CD4-positive, alpha-beta memory T cell (primary cell): Measurements from ENCODE around the gene NRXN3. TPM values are rescaled to one million over a fixed set of nuclear protein-coding genes. Genes with fewer than 3 reads are reported as not detected.

Experiments used
- CTCF ChIA-PET: fragments of 350-600 bp; sonication (Branson Sonifier 250); formaldehyde crosslinking; loops from one replicate; lab custom pipeline; 2021; ENCODE audit warnings: inconsistent platforms; ENCODE audit not compliant: partially characterized antibody; lab: Charles Lee
- POLR2A ChIA-PET: fragments of 350-600 bp; sonication (Branson Sonifier 250); formaldehyde crosslinking; loops from one replicate; lab custom pipeline; 2021; ENCODE audit not compliant: partially characterized antibody; lab: Charles Lee
- DNase-seq, 5 donors: peaks; one replicate each; pipeline versions ENCODE4 v3.0.0 to v3.0.0-alpha.2; 2020 to 2022; ENCODE audit warnings: mixed read lengths in 1 of 5
- H3K27ac ChIP-seq: one replicate; pipeline ENCODE4 v1.7.0; 2013; ENCODE audit warnings: low read depth, low read length
- H3K27me3 ChIP-seq: 2 replicates; pipeline ENCODE4 v1.7.0; 2013; ENCODE audit warnings: mild to moderate bottlenecking, low read length, moderate library complexity; ENCODE audit not compliant: insufficient read depth
- H3K36me3 ChIP-seq: 2 replicates; pipeline ENCODE4 v1.7.0; 2013; ENCODE audit warnings: mild to moderate bottlenecking, low read length, moderate library complexity; ENCODE audit not compliant: insufficient read depth
- H3K4me1 ChIP-seq: 2 replicates; pipeline ENCODE4 v1.7.0; 2013; ENCODE audit warnings: mild to moderate bottlenecking, low read length, moderate library complexity; ENCODE audit not compliant: insufficient read depth
- H3K4me3 ChIP-seq, 2 donors: one replicate each; pipeline ENCODE4 v1.7.0; 2013; ENCODE audit warnings: low read length in 2 of 2, mild to moderate bottlenecking in 1 of 2
- H3K9me3 ChIP-seq, 2 donors: one replicate each; pipeline ENCODE4 v1.7.0; 2013; ENCODE audit warnings: low read length in 2 of 2, control low read depth in 1 of 2; ENCODE audit not compliant: control insufficient read depth in 1 of 2
- H3K27ac Mint-ChIP-seq, 7 donors: one replicate each; pipeline ENCODE4 v1.8.0; 2020 to 2021; ENCODE audit warnings: mixed read lengths in 7 of 7, mild to moderate bottlenecking in 6 of 7, inconsistent platforms in 3 of 7, moderate library complexity in 3 of 7
- H3K27me3 Mint-ChIP-seq, 2 donors: one replicate each; pipeline ENCODE4 v1.8.0; 2020 to 2021; ENCODE audit warnings: mixed read lengths in 2 of 2
- H3K36me3 Mint-ChIP-seq, 2 donors: one replicate each; pipeline ENCODE4 v1.8.0; 2020 to 2021; ENCODE audit warnings: mixed read lengths in 2 of 2, inconsistent platforms in 1 of 2, mild to moderate bottlenecking in 1 of 2
- H3K4me1 Mint-ChIP-seq, 4 donors: one replicate each; pipeline ENCODE4 v1.8.0; 2020 to 2021; ENCODE audit warnings: mixed read lengths in 4 of 4, mild to moderate bottlenecking in 1 of 4
- H3K4me3 Mint-ChIP-seq, 8 donors: one replicate each; pipeline ENCODE4 v1.8.0; 2020 to 2021; ENCODE audit warnings: mixed read lengths in 8 of 8, mild to moderate bottlenecking in 7 of 8, moderate library complexity in 6 of 8, inconsistent platforms in 3 of 8
- H3K9me3 Mint-ChIP-seq, 8 donors: one replicate each; pipeline ENCODE4 v1.8.0; 2020 to 2021; ENCODE audit warnings: mixed read lengths in 8 of 8, mild to moderate bottlenecking in 5 of 8, inconsistent platforms in 3 of 8, moderate library complexity in 1 of 8
- intact Hi-C: fragments of 100-400 bp; cut with micrococcal nuclease; formaldehyde crosslinking; loops from one replicate; pipeline ENCODE4 v1.15.1; 2023
- polyA plus RNA-seq, 2 donors: library from polyadenylated mRNA; unstranded; fragments of 300-500 nt; fragmentation: Illumina TruSeq; gene quantifications; one replicate each; pipeline ENCODE4 v1.2.3, GENCODE V29; 2021
- total RNA-seq, 2 experiments: library from RNA; stranded (reverse); gene quantifications; one replicate each; pipeline ENCODE4 v1.2.3, GENCODE V29; 2021

Gene NRXN3
- total and polyA plus RNA-seq, 4 experiments from 2014 or later: not detected

- H3K9me3 Mint-ChIP-seq: peaks cover 0 to 10% (median 3%) of the 10 kb centered on the region in 8 donors
- H3K27ac Mint-ChIP-seq: no peak overlapping the region
- no peak for DNase-seq
- POLR2A ChIA-PET: no interaction called here
- Histone ChIP-seq H3K36me3 (no peaks in the 10 kb centered on the region), H3K4me3 (no peak overlapping the region), H3K27me3 (no peaks in the 10 kb centered on the region), H3K27ac (no peak overlapping the region), H3K4me1 (no peaks in the 10 kb centered on the region), H3K9me3 (no peaks in the 10 kb centered on the region)
- H3K27me3 Mint-ChIP-seq: no peaks in the 10 kb centered on the region
- no peak overlapping the region for H3K4me3 Mint-ChIP-seq
- H3K4me1 Mint-ChIP-seq: no peaks in the 10 kb centered on the region
- intact Hi-C loops: no loop called here
- CTCF ChIA-PET: no interaction called here
- no peaks in the 10 kb centered on the region for H3K36me3 Mint-ChIP-seq
Observed at GRCh38 chr14:79783041-79783440, 1612.9 kb downstream of the NRXN3 start.

DNA sequence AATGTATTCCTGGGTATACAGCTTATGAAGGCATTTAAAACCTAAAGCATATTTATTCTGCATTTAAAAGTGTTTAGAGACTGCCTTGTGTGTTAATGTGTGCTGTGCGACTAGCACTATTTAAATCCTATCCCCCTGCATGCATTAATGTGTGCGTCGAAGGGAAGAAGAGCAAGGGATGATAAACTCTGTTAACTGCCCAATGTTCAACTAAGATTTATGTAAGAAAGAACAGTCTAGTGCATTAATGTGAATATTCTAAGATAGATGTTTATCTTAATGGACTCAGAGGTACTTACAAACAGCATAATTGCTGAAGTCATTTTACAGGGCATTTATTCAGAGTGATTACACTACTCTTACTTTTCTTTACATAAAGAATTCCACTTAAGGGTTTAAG is 1616.3 kb downstream of the NRXN3 start:
- H3K4me3 ChIP-seq: no peak overlapping the region
- Mint-ChIP-seq H3K4me1 (no peaks in the 10 kb centered on the region), H3K4me3 (no peak overlapping the region), H3K9me3 (peaks cover 4 to 13% (median 6%) of the 10 kb centered on the region in 8 donors), H3K36me3 (no peaks in the 10 kb centered on the region), H3K27me3 (no peaks in the 10 kb centered on the region), H3K27ac (no peak overlapping the region)
- ChIA-PET CTCF (no interaction called here), POLR2A (no interaction called here)
- no peak overlapping the region for H3K27ac ChIP-seq
- H3K27me3 ChIP-seq: no peaks in the 10 kb centered on the region
- no peaks in the 10 kb centered on the region for H3K9me3 ChIP-seq
- no peak for DNase-seq
- no peaks in the 10 kb centered on the region for H3K4me1 ChIP-seq
- intact Hi-C loops: no loop called here
- no peaks in the 10 kb centered on the region for H3K36me3 ChIP-seq

GRCh38 chr14:79788346-79788745 is 1618.2 kb downstream of the NRXN3 start:
- H3K27ac Mint-ChIP-seq: no peak overlapping the region

DNA sequence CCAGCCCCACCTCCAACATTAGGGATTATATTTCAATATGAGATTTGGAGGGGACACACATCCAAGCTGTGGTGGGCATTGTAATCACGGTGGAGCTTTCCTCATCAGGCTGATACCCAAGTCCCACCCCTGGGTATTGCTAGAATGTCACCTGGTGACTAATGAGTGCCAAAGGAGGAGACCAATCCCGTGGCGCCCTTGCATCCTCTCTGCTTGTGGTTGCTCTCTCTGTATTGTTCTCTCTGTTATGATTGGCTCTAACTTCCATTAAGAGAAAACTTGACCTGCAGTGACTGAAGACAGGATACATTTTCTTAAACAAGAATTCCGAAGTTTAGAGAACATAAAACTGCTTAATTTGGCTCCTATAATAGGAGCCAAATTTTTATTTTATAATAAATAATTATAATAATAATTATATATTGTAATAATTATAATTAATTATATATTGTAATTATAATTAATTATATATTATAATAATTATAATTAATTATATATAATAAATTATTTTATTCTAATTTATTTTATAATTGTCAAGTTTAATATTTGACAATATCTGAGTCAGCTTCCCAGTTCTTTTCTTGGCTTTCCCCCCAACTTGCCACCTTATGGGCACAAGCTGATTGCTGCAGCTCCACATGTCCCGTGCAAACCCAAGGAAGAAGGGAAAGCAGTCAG is 1621.0 kb downstream of the NRXN3 start:
- Mint-ChIP-seq H3K27me3 (no peaks in the 10 kb centered on the region), H3K36me3 (no peaks in the 10 kb centered on the region), H3K9me3 (peaks cover 4 to 13% (median 7%) of the 10 kb centered on the region in 8 donors), H3K4me3 (no peak overlapping the region), H3K4me1 (no peaks in the 10 kb centered on the region), H3K27ac (no peak overlapping the region)
- no peaks in the 10 kb centered on the region for H3K9me3 ChIP-seq
- POLR2A ChIA-PET: no interaction called here
- H3K4me1 ChIP-seq: no peaks in the 10 kb centered on the region
- no peaks in the 10 kb centered on the region for H3K36me3 ChIP-seq
- CTCF ChIA-PET: no interaction called here
- H3K27ac ChIP-seq: no peak overlapping the region
- no peak for DNase-seq
- intact Hi-C loops: no loop called here
- no peaks in the 10 kb centered on the region for H3K27me3 ChIP-seq
- H3K4me3 ChIP-seq: no peak overlapping the region

More at GRCh38 chr14:79788346-79788745, 1618.2 kb downstream of the NRXN3 start:
- H3K27me3 ChIP-seq: no peaks in the 10 kb centered on the region
- no peaks in the 10 kb centered on the region for H3K9me3 ChIP-seq
- H3K4me3 ChIP-seq: no peak overlapping the region
- H3K4me1 Mint-ChIP-seq: no peaks in the 10 kb centered on the region
- H3K4me3 Mint-ChIP-seq: no peak overlapping the region
- no peaks in the 10 kb centered on the region for H3K4me1 ChIP-seq
- H3K9me3 Mint-ChIP-seq: peaks cover 4 to 13% (median 7%) of the 10 kb centered on the region in 8 donors
- H3K36me3 Mint-ChIP-seq: no peaks in the 10 kb centered on the region
- CTCF ChIA-PET: no interaction called here
- no peaks in the 10 kb centered on the region for H3K27me3 Mint-ChIP-seq
- no peak overlapping the region for H3K27ac ChIP-seq
- DNase-seq: no peak
- intact Hi-C loops: no loop called here
- POLR2A ChIA-PET: no interaction called here
- H3K36me3 ChIP-seq: no peaks in the 10 kb centered on the region

GRCh38 chr14:79802093-79802492 is 1631.9 kb downstream of the NRXN3 start:
- Histone ChIP-seq H3K9me3 (no peaks in the 10 kb centered on the region), H3K27ac (no peak overlapping the region), H3K4me1 (no peaks in the 10 kb centered on the region), H3K27me3 (no peaks in the 10 kb centered on the region), H3K36me3 (no peaks in the 10 kb centered on the region), H3K4me3 (no peak overlapping the region)
- CTCF ChIA-PET: no interaction called here
- no peak for DNase-seq
- Mint-ChIP-seq H3K4me1 (no peaks in the 10 kb centered on the region), H3K27ac (no peak overlapping the region), H3K4me3 (no peak overlapping the region), H3K27me3 (no peaks in the 10 kb centered on the region), H3K9me3 (peaks cover 0 to 5% (median 3%) of the 10 kb centered on the region in 8 donors), H3K36me3 (no peaks in the 10 kb centered on the region)
- POLR2A ChIA-PET: interaction anchor here (0.6 kb wide), 1 partner anchor 768 kb away, joined by 3 read pairs; no protein-coding TSS in a partner anchor
- intact Hi-C loops: no loop called here

DNA sequence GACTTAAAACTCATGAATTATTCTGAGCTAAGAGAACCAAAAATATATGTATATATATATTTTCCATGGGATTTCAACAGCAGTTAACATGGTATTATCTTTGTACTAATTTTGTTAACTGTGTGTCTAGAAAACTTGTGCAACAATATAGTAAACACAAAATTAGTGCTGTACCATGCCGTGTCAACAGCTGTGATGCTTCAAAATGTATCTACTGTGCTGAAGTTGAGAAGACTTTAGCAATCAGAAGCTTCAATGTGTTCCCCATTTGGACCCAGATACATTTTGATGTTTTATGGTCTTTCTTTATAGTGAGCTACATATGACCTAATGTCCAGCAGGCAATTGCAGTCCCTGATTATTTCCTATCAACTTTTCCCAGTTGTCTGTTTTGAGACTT is 1635.5 kb downstream of the NRXN3 start:
- H3K9me3 Mint-ChIP-seq: peaks cover 0 to 7% (median 3%) of the 10 kb centered on the region in 8 donors
- no peak overlapping the region for H3K4me3 Mint-ChIP-seq
- ChIA-PET CTCF (no interaction called here), POLR2A (no interaction called here)
- no peaks in the 10 kb centered on the region for H3K27me3 Mint-ChIP-seq
- Histone ChIP-seq H3K27ac (no peak overlapping the region), H3K36me3 (no peaks in the 10 kb centered on the region), H3K9me3 (no peaks in the 10 kb centered on the region), H3K4me3 (no peak overlapping the region), H3K4me1 (no peaks in the 10 kb centered on the region), H3K27me3 (no peaks in the 10 kb centered on the region)
- H3K36me3 Mint-ChIP-seq: no peaks in the 10 kb centered on the region
- intact Hi-C loops: no loop called here
- no peak for DNase-seq
- no peaks in the 10 kb centered on the region for H3K4me1 Mint-ChIP-seq
- H3K27ac Mint-ChIP-seq: no peak overlapping the region

GRCh38 chr14:79809849-79810612 is 1639.9 kb downstream of the NRXN3 start:
- H3K27ac Mint-ChIP-seq: no peak overlapping the region
- POLR2A ChIA-PET: no interaction called here
- H3K9me3 ChIP-seq: no peaks in the 10 kb centered on the region
- CTCF ChIA-PET: no interaction called here
- H3K27me3 ChIP-seq: no peaks in the 10 kb centered on the region
- intact Hi-C loops: no loop called here
- no peaks in the 10 kb centered on the region for H3K27me3 Mint-ChIP-seq
- peaks cover 0 to 7% (median under 1%) of the 10 kb centered on the region in 8 donors for H3K9me3 Mint-ChIP-seq
- no peak overlapping the region for H3K4me3 ChIP-seq
- H3K36me3 ChIP-seq: no peaks in the 10 kb centered on the region
- no peaks in the 10 kb centered on the region for H3K4me1 ChIP-seq
- H3K4me1 Mint-ChIP-seq: no peaks in the 10 kb centered on the region
- H3K27ac ChIP-seq: no peak overlapping the region
- H3K4me3 Mint-ChIP-seq: no peak overlapping the region
- H3K36me3 Mint-ChIP-seq: no peaks in the 10 kb centered on the region
- no peak for DNase-seq
